Fibroblast of skin of abdomen (primary cell): ENCODE data around the gene NTNG2.

Experiments
- DNase-seq: peaks from one replicate; pipeline ENCODE4 v3.0.0-alpha.2; 2013

NTNG2 gene

DNA sequence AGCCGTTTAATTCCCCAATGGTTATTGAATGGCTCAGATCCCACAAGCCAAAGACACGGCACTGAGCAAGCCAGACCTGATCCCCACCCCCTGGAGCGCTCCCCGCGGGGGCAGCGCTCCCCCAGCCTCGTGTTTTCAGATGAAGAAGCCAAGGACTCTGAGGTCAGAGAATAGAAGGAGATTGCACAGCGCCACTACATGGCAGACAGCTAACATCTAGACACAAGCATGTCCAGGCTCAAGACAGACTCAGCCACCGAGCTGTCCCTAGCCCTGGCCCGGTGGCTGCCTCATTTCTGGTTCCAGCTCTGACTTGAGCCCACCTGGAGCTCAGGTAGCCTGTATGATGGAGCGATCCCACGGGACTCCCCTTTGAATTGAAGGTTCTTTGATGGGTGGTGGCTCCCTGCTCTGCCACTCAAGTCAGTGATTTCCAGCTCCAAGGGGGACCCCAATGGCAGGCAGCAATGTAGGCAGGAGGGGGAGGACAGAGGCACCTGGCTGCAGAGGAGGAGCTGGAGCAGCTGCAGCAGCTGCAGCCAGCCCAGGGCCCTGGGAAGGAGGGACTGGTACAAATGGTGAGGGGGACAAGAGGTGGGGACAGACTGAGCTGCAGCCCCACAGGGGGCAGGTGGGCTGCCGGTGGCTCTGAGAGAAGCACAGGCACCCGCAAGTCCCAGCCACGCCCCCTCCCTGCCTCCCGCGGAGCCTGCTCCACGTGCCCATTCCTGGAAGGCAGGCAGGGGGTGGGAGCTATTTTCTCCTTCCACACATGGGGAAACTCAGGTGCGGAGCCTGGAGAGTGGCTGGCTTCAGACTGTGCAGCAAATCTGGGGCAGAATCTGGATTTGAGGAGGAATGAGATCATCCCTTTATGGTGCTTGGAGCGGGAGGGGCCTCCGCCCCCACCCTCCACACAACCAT, 40.2 kb downstream of the NTNG2 start:
- no peak for DNase-seq

- DNase-seq, result no peak
Observed at GRCh38 chr9:132204883-132205282, 43.0 kb downstream of the NTNG2 start.

- no peak for DNase-seq
Observed at GRCh38 chr9:132207215-132207614, 45.4 kb downstream of the NTNG2 start.

DNA sequence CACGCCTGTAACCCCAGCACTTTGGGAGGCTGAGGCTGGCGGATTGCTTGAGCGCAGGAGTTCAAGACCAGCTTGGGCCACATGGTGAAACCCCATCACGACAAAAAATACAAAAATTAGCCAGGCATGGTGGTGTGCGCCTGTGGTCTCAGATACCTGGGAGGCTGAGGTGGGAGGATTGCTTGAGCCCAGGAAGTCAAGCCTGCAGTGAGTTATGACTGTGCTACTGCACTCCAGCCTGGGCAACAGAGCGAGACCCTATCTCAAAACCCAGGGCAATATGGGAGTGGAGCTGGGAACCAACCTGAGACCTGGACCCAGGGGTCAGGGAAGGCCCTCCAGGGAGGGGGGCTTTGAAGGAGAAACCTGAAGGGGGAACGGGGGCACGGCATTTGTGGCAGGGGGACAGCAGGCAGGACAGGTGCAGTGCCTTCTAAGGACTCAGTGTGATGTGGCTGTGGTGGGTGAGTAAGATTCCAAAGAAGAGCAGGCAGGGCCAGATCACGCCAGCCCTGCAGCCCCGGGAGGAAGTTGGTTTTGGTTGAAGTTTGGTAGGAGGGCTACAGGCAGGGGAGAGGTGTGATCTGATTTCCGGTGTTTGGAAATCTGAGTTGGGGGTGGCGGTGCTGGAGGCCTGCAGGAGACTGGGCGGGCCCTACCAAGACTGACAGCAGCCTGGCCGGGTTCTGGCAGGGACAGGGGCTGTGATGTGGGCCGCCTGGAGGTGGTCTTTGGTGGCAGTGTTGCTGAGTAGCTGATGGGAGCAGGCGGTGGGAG, 46.2 kb downstream of the NTNG2 start:
- no peak for DNase-seq

- DNase-seq, result no peak
Observed at GRCh38 chr9:132209228-132209627, 47.4 kb downstream of the NTNG2 start.

DNA sequence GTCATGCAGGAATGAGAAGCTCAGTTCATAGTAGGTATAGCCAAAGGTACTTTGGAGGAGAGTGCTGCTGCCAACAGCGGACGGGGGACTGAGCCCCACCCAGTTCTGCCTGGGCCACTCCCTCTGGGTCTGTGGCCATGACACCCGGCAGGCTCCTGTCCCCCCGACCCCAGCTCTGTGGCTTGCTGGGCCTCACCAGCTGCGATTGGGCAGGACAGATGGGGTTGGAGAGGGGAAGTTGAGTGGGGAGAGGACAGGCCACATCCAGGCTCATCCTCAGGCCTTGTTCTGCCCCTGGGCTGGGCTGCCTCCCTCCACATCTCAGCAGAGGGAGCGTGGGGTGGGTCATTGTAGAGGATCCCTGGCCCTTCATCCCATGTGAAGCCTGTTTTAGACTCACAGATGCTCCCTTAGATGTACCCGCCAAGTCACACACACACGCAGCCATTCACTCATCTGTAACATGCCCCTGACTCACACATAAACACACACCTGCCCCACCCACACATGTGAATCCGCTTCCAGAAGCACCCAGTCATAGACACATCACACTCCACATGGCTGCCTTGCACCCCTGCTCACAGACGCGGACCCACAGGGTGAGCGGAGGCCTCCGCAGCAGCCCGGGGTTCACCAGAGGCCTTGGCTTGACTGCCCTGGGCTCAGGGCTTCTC, 48.8 kb downstream of the NTNG2 start:
- peak; percentile 35 for DNase-seq

DNA sequence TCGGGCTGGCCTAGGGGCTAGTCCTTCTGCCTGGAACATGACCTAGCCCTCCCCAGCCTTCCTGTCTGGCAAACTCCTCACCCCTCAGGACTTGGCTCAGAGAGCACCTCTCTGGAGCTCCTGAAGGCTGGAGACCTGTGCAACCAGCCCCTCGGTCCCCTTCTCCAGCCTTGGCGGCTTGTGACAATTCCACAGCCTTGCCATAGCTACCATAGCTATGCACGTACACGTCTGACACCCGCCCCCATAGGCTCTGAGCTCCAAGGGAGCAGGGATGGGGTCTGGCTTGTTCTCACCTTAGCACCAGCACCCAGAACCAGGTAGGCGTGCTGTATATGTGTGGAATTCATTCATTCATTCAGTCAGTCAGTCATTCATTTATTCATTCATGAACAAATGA, 49.7 kb downstream of the NTNG2 start:
- no peak for DNase-seq

DNA sequence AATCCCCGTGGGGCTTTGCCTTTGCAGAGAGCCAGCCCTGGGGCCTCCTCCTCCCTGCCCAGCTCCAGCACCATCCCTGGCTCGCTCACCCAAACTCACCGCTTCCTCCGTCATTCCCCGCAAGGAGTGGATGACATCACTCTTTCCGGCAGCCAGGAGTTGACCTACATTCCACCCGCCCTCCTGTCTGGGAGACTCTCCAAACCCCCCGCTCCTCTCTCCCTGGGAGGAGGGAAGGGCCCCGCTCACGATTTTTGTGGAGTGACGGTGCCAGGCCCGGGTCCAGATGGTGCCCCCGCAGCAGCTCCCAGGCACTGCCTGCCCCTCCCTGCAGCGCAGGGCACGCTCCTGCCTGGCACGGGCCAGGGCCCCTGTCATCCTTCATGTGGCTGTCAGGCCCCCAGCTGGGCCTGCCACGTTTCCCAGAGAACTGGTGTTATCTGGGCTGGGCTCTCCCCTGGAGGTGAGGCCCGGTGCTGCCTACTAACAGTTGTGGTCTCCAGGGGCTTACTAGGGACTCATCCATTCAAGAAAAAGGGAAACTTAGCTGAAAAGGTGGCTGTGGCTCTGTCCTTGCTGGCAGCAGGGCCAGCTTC, 52.3 kb downstream of the NTNG2 start:
- DNase-seq, result peak; percentile 90

DNA sequence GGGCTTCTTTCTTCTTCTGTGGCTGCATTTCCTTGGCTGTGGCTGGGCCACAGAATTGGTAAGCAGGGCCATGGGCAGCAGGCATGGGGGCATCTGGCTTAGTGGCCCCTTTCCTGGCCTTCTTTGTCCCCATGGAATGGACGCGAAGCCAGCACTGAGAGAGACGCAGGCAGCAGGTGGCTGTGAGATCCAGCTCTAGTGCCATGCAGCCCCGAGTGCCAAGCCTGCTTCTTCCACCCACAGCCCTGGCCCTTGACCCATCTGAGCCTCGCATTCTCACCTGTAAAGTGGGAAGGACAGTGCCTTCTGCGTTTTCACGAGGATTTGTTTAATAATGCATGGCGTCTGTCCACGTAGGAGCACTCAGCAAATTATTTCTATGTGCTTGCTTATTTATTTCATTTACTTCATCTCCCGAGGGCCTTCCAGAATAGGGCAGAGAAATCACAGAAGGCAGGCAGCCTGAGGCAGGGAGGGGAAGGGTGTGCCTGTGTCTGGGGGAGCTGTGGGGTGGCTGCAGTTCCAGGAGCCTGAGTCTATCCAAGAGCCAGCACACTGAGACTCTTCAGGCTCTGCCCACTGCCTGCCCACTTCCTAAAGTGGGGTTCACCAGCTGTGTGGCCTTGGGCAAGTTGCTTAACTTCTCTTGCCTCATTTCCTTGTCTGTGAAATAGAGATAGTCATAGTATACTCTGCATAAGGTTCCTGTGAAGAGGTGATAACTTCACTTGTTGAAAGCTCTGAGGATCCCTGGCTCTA, 55.2 kb downstream of the NTNG2 start:
- DNase-seq, result no peak

- no peak for DNase-seq
Observed at GRCh38 chr9:132218208-132218607, 56.4 kb downstream of the NTNG2 start.

DNA sequence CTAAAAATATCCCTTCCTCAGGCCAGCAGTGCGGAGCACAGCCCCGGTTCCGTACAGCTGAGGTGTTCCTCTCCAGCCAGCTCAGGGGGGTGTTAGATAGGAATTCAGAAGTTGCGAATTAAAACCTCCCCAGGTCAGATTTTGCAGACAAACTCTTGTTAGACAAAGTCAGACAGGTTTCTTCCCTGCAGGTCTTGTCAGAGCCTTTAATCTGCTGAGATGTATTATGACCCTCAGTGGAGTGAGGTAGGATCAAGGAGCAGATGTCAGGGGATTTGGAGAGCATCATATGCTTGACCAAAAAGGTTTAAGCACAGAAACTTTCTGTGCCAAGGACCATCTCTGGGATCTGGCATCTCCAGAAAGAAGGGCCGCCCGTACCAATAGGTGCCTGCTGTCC, 60.1 kb downstream of the NTNG2 start:
- DNase-seq, result no peak

DNA sequence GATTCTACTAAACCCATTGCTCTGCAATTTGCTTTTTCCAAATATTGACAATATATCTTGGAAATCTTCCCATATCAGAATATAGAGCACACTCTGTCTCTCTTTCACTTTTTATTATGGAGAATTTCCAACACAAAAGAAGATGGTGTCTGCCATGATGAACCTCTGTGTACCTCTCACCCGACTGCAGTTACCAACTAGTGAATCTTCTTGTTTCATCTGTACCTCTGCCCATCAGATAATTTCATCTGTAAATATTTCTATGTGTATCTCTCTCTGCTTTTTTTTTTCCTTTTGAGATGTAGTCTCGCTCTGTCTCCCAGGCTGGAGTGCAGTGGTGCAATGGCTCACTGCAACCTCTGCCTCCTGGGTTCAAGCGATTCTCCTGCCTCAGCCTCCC, 62.8 kb downstream of the NTNG2 start:
- DNase-seq, result no peak

DNA sequence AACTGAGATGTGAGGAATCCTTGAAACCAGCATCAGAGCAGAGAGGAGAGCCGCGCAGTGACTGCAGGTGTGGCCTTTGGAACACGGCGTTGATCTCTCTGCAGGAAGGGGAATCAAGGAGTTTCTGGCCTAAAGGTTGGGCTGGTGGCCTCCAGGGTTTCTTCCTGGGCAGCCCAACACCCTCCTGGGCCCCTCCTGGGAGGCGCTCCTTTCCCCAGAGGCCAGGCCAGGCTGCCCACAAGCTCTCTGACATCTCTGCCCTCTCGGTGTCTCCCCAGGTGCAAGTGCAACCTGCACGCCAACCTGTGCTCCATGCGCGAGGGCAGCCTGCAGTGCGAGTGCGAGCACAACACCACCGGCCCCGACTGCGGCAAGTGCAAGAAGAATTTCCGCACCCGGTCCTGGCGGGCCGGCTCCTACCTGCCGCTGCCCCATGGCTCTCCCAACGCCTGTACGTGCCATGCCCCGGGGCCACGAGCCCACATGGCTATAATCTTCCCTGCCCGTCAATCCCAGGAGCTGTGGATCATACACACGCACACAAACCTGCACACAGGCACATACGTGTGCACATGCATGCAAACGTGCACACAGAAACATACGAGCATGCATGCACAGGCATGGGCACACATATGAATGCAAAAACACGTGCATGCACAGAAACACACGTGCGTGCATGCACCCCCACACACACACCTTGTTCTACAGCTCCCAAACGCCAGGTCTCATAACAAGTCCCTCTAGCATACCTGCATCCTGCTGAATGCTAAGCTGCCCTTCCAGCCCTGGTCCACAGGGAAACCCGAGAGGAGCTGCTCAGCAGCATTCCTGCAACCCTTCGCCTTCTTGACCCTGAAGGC, 64.9 kb downstream of the NTNG2 start:
- no peak for DNase-seq

DNA sequence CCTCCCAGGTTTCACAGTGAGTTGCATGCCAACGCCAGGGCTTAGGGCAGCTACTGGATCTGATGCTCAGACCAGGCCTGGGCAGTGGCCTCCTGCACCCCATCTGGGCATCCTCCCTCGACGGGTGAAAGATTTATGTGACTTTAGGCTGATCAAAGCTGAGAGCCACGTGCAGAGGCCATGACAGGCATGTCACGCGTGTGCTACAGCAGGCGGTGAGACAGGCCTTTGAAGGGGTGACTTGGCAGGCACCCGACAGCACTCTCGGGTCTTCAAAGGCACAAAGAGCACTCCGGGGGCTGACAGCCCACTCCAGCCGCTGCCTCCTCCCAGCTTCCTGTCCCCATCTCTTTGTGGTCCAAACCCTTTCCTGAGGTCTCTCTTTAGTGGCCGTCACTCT, 66.2 kb downstream of the NTNG2 start:
- DNase-seq, result no peak

DNA sequence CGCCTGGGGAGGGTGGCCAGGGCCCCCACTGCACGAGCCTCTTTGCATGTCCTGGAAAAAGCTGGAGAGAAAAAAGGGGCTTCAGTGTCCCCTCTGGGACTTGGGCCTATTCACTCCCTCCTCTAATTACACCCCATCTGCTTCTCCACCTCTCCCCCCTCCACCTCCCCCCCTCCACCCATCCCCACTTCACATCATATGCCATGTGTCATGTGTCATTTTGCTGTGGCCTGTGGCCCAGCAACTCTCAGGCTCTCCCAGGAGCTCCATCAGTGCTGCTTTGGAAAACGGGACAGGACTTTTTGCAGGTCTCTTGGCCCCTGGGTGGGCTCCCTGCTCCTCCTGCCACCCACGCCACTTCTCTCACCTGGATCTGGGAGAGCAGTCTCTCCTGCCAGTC, 68.7 kb downstream of the NTNG2 start:
- no peak for DNase-seq

- no peak for DNase-seq
Observed at GRCh38 chr9:132231019-132231701, 69.3 kb downstream of the NTNG2 start.

DNA sequence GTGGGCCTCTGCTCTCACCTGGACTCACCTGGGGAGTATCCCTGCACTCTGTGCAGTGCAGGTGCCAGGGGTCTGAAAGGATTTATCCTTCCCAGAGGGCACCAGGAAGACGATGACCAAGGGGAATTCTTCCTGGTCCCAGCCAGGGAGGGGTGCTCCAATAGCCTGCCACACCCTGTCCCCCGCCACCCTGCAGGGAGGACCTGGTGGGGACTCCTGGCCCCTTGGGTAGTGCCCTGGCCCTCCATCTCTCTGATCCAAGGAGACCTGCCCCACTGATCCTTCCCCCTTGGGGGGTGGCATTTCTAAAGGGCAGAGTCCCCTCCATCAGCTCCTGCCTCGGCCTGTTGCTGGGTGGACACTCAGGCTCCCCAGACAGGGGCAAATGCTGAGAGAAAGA, 70.7 kb downstream of the NTNG2 start:
- DNase-seq, result no peak

DNA sequence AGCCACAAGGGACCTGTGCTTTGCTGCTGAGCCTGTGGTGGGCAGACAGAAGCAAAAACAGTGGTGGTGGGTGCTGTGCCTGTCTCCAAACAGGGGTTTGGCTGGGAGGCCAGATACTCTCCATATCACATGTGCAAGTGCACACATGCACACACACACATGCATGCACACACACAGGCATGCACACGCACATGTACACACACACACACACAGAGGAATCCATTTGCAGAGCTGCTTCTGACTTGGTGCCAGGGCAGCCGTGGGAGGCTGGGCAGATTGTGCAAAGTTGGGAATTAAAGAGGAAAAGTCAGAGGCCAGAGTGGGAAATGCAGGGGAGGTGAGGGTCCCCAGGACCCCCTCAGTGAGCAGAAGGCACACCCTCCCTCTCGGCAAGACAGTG, 71.3 kb downstream of the NTNG2 start:
- DNase-seq, result no peak

DNA sequence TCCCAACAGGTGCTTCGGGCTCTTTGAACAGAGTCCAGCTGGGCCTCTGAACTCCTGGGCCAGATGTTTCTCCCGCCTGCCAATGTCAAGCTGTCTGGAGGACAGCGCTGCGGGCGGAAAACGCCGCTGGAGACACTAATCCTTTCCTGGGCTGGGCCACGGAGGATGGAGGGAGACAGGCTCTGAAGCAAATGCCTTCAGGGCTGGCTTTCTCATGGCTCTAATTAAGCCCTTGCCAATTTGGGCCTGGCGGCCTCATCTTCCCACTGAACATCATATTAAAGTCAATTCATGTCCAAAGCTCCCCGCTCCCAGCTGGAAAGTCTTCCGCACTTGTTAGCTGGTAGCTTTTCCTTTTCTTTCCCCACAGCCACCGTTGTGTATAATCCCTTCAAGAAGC, 72.7 kb downstream of the NTNG2 start:
- no peak for DNase-seq

GRCh38 chr9:132235125-132235524, 73.3 kb downstream of the NTNG2 start:
- no peak for DNase-seq
